ENCODE measurements around the gene DTX4.

DTX4 gene

DNA sequence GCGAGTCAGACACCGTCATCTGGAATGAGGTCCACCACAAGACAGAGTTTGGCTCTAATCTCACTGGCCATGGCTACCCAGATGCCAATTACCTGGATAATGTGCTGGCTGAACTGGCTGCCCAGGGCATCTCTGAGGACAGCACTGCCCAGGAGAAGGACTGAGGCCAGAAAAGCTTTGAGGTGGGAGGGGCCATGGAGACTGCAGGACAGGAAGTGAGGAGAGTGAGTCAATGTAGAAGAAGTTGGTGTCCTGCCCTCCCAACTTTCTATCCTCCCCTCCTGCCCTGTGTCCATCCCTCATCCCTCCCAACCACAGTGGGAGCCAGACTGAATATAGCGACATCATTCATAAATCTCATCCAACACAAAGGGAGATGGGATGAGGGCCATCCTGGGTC, 32.8 kb downstream of the DTX4 start:
- no peak for TF ChIP-seq ZNF677 (tag by site-specific recombination; IDR thresholded peaks at IDR 0.05)
- no peak for TF ChIP-seq TCF7L2 (IDR thresholded peaks at IDR 0.05; ENCODE audit: borderline replicate concordance, low read depth, low read length)
- TF ChIP-seq, protein P1, sequence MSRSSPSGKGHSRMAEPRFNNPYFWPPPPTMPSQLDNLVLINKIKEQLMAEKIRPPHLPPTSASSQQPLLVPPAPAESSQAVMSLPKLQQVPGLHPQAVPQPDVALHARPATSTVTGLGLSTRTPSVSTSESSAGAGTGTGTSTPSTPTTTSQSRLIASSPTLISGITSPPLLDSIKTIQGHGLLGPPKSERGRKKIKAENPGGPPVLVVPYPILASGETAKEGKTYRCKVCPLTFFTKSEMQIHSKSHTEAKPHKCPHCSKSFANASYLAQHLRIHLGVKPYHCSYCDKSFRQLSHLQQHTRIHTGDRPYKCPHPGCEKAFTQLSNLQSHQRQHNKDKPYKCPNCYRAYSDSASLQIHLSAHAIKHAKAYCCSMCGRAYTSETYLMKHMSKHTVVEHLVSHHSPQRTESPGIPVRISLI (tag by site-specific recombination; IDR thresholded peaks at IDR 0.05), result no peak
- TF ChIP-seq, protein P2, sequence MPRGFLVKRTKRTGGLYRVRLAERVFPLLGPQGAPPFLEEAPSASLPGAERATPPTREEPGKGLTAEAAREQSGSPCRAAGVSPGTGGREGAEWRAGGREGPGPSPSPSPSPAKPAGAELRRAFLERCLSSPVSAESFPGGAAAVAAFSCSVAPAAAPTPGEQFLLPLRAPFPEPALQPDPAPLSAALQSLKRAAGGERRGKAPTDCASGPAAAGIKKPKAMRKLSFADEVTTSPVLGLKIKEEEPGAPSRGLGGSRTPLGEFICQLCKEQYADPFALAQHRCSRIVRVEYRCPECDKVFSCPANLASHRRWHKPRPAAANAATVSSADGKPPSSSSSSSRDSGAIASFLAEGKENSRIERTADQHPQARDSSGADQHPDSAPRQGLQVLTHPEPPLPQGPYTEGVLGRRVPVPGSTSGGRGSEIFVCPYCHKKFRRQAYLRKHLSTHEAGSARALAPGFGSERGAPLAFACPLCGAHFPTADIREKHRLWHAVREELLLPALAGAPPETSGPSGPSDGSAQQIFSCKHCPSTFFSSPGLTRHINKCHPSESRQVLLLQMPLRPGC (tag by site-specific recombination; IDR thresholded peaks at IDR 0.05), result no peak
- TF ChIP-seq, protein P3, sequence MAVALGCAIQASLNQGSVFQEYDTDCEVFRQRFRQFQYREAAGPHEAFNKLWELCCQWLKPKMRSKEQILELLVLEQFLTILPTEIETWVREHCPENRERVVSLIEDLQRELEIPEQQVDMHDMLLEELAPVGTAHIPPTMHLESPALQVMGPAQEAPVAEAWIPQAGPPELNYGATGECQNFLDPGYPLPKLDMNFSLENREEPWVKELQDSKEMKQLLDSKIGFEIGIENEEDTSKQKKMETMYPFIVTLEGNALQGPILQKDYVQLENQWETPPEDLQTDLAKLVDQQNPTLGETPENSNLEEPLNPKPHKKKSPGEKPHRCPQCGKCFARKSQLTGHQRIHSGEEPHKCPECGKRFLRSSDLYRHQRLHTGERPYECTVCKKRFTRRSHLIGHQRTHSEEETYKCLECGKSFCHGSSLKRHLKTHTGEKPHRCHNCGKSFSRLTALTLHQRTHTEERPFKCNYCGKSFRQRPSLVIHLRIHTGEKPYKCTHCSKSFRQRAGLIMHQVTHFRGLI (tag by site-specific recombination; IDR thresholded peaks at IDR 0.05), result no peak
- TF ChIP-seq, protein P4, sequence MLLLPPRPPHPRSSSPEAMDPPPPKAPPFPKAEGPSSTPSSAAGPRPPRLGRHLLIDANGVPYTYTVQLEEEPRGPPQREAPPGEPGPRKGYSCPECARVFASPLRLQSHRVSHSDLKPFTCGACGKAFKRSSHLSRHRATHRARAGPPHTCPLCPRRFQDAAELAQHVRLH (tag by site-specific recombination; IDR thresholded peaks at IDR 0.05), result no peak
- no peak for TF ChIP-seq ZNF24 (tag by site-specific recombination; IDR thresholded peaks at IDR 0.05)
- no peak for TF ChIP-seq ZNF138 (tag by site-specific recombination; IDR thresholded peaks at IDR 0.05; ENCODE audit: borderline replicate concordance)
- no peak for TF ChIP-seq ZNF37A (tag by site-specific recombination; IDR thresholded peaks at IDR 0.05)
- TF ChIP-seq ZIC2 (tag by site-specific recombination; IDR thresholded peaks at IDR 0.05), result no peak
- TF ChIP-seq, protein P5, sequence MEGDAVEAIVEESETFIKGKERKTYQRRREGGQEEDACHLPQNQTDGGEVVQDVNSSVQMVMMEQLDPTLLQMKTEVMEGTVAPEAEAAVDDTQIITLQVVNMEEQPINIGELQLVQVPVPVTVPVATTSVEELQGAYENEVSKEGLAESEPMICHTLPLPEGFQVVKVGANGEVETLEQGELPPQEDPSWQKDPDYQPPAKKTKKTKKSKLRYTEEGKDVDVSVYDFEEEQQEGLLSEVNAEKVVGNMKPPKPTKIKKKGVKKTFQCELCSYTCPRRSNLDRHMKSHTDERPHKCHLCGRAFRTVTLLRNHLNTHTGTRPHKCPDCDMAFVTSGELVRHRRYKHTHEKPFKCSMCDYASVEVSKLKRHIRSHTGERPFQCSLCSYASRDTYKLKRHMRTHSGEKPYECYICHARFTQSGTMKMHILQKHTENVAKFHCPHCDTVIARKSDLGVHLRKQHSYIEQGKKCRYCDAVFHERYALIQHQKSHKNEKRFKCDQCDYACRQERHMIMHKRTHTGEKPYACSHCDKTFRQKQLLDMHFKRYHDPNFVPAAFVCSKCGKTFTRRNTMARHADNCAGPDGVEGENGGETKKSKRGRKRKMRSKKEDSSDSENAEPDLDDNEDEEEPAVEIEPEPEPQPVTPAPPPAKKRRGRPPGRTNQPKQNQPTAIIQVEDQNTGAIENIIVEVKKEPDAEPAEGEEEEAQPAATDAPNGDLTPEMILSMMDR (tag by site-specific recombination; IDR thresholded peaks at IDR 0.05), result no peak
- TF ChIP-seq ZNF311 (tag by site-specific recombination; IDR thresholded peaks at IDR 0.05; ENCODE audit: borderline replicate concordance), result no peak
- no peak for TF ChIP-seq ZNF792 (tag by site-specific recombination; IDR thresholded peaks at IDR 0.05)
- TF ChIP-seq IKZF3 (tag by site-specific recombination; IDR thresholded peaks at IDR 0.05), result no peak
- Histone ChIP-seq H3K4me3 (ENCODE audit: low read depth, low read length) (no peak overlapping the region), H3K27ac (ENCODE audit: extremely low read depth, low read depth, low read length) (no peak overlapping the region), H3K4me1 (ENCODE audit: control insufficient read depth, insufficient read depth, low read length) (no peaks in the 10 kb centered on the region), H3K9me3 (ENCODE audit: control insufficient read depth, insufficient read depth, low read depth, low read length) (no peaks in the 10 kb centered on the region), H3K36me3 (ENCODE audit: control insufficient read depth in 2 of 2, insufficient read depth in 1 of 2, low read length in 2 of 2) (peaks cover 0 to 21% of the 10 kb centered on the region in 2 experiments; a peak in 1 of 3 replicates)
- CTCF ChIA-PET, result interaction anchor here (6.9 kb wide), 1 partner anchor 19 kb away, joined by 48 read pairs; no protein-coding TSS in a partner anchor
- POLR2A ChIA-PET, result interaction anchor here (0.5 kb wide), 1 partner anchor 30 kb away, joined by 3 read pairs; no protein-coding TSS in a partner anchor

DNA sequence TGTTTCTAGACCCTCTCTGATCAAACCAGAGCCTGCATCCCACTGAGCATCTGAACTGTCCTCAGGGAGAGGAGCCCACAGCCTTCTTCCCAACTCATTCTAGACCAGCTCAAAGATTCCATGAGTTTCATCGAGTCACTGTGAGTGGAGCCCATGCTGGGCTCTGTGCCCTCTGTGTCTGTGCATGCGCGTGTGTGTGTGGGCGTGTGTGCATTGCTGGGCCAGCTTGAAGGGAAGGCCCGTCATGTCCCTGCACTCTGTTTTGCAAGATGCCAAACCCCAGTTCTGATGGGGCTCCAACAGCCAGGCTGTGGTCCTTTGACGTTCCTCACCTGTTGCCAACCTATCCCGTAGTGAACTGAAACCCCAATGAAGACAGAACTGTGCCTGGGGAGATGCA, 33.7 kb downstream of the DTX4 start:
- ChIA-PET CTCF (interaction anchor here (0.5 to 6.9 kb wide), 8 partner anchors 20 to 1072 kb away, joined by 3 to 48 read pairs (median 4); partner anchors contain the start of gene DTX4), POLR2A (no interaction called here)
- H3K4me1 ChIP-seq (ENCODE audit: control insufficient read depth, insufficient read depth, low read length), result no peaks in the 10 kb centered on the region
- H3K4me3 ChIP-seq (ENCODE audit: low read depth, low read length), result no peak overlapping the region
- no peak overlapping the region for H3K27ac ChIP-seq (ENCODE audit: extremely low read depth, low read depth, low read length)
- H3K36me3 ChIP-seq (ENCODE audit: control insufficient read depth in 2 of 2, insufficient read depth in 1 of 2, low read length in 2 of 2), result peaks cover 0 to 19% of the 10 kb centered on the region in 2 experiments; a peak in 1 of 3 replicates
- H3K9me3 ChIP-seq (ENCODE audit: control insufficient read depth, insufficient read depth, low read depth, low read length), result no peaks in the 10 kb centered on the region
- TF ChIP-seq ZNF623 (tag by site-specific recombination; IDR thresholded peaks at IDR 0.05), result no peak
- TF ChIP-seq ZFP69B (tag by site-specific recombination; IDR thresholded peaks at IDR 0.05), result no peak
- no peak for TF ChIP-seq ZNF354C (tag by site-specific recombination; IDR thresholded peaks at IDR 0.05; ENCODE audit: borderline replicate concordance, low read depth)
- no peak for TF ChIP-seq ZNF571 (tag by site-specific recombination; IDR thresholded peaks at IDR 0.05)
- no peak for TF ChIP-seq HOXD13 (CRISPR knock-in tag; IDR thresholded peaks at IDR 0.05; ENCODE audit: borderline replicate concordance)

Data from HEK293 (cell line).